ENCODE measurements around the gene TFEB.

- TF ChIP-seq, protein P1, sequence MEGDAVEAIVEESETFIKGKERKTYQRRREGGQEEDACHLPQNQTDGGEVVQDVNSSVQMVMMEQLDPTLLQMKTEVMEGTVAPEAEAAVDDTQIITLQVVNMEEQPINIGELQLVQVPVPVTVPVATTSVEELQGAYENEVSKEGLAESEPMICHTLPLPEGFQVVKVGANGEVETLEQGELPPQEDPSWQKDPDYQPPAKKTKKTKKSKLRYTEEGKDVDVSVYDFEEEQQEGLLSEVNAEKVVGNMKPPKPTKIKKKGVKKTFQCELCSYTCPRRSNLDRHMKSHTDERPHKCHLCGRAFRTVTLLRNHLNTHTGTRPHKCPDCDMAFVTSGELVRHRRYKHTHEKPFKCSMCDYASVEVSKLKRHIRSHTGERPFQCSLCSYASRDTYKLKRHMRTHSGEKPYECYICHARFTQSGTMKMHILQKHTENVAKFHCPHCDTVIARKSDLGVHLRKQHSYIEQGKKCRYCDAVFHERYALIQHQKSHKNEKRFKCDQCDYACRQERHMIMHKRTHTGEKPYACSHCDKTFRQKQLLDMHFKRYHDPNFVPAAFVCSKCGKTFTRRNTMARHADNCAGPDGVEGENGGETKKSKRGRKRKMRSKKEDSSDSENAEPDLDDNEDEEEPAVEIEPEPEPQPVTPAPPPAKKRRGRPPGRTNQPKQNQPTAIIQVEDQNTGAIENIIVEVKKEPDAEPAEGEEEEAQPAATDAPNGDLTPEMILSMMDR (IDR thresholded peaks at IDR 0.05): no peak
- TF ChIP-seq EZH2phosphoT487 (IDR thresholded peaks at IDR 0.05): no peak
- no peak for TF ChIP-seq EZH2 (IDR thresholded peaks at IDR 0.05)
Observed at GRCh38 chr6:41695825-41696224, 39.6 kb downstream of the TFEB start.
